Measurements from ENCODE around the gene KRT83. TPM values are rescaled to one million over a fixed set of nuclear protein-coding genes. Genes with fewer than 3 reads are reported as not detected.

KRT83 gene
- total RNA-seq, 1 donor from 2014 or later = not detected

- ATAC-seq = no peak
- intact Hi-C loops (cut with DNase I) = no loop called here
These were observed 35.8 kb upstream of the KRT83 start for GRCh38 chr12:52356762-52357580.

GRCh38 chr12:52356031-52356761 lies 35.0 kb upstream of the KRT83 start:
- H3K27me3 ChIP-seq = peaks cover 6% of the 10 kb centered on the region
- intact Hi-C loops (cut with DNase I) = no loop called here
- H3K4me1 ChIP-seq = peaks cover 5% of the 10 kb centered on the region
- no peaks in the 10 kb centered on the region for H3K36me3 ChIP-seq
- no peak overlapping the region for H3K4me3 ChIP-seq
- H3K27ac ChIP-seq = no peak overlapping the region
- TF ChIP-seq CTCF (IDR thresholded peaks at IDR 0.05) = no peak
- DNase-seq = no peak
- no peaks in the 10 kb centered on the region for H3K9me3 ChIP-seq
- no peak for ATAC-seq

More at GRCh38 chr12:52356762-52357580, 35.8 kb upstream of the KRT83 start:
- Histone ChIP-seq H3K27ac (no peak overlapping the region), H3K36me3 (no peaks in the 10 kb centered on the region), H3K4me3 (no peak overlapping the region), H3K27me3 (peaks cover 6% of the 10 kb centered on the region), H3K4me1 (peaks cover 5% of the 10 kb centered on the region), H3K9me3 (no peaks in the 10 kb centered on the region)
- no peak for TF ChIP-seq CTCF (IDR thresholded peaks at IDR 0.05)
- no peak for DNase-seq

- Histone ChIP-seq H3K4me1 (peaks cover 2% of the 10 kb centered on the region), H3K36me3 (no peaks in the 10 kb centered on the region), H3K27me3 (peaks cover 6% of the 10 kb centered on the region), H3K9me3 (no peaks in the 10 kb centered on the region), H3K27ac (no peak overlapping the region), H3K4me3 (no peak overlapping the region)
- ATAC-seq (no peak), DNase-seq (no peak)
- TF ChIP-seq CTCF (IDR thresholded peaks at IDR 0.05) = no peak
- intact Hi-C loops (cut with DNase I) = no loop called here
These were observed 34.0 kb upstream of the KRT83 start for GRCh38 chr12:52355176-52355575.

- intact Hi-C loops (cut with DNase I) = no loop called here
- Histone ChIP-seq H3K36me3 (no peaks in the 10 kb centered on the region), H3K27ac (no peak overlapping the region), H3K4me1 (no peaks in the 10 kb centered on the region), H3K4me3 (no peak overlapping the region), H3K27me3 (peaks cover 6% of the 10 kb centered on the region), H3K9me3 (no peaks in the 10 kb centered on the region)
- TF ChIP-seq CTCF (IDR thresholded peaks at IDR 0.05) = no peak
- no peak for DNase-seq
- no peak for ATAC-seq
These were observed 33.0 kb upstream of the KRT83 start for GRCh38 chr12:52354200-52354599.

- TF ChIP-seq CTCF (IDR thresholded peaks at IDR 0.05) = no peak
- H3K9me3 ChIP-seq = no peaks in the 10 kb centered on the region
- DNase-seq = no peak
- no peaks in the 10 kb centered on the region for H3K4me1 ChIP-seq
- no peak overlapping the region for H3K4me3 ChIP-seq
- no peak for ATAC-seq
- H3K36me3 ChIP-seq = no peaks in the 10 kb centered on the region
- intact Hi-C loops (cut with DNase I) = no loop called here
- H3K27me3 ChIP-seq = peaks cover 6% of the 10 kb centered on the region
- H3K27ac ChIP-seq = no peak overlapping the region
These were observed 32.6 kb upstream of the KRT83 start for GRCh38 chr12:52353766-52354165.

Measured in upper lobe of right lung (tissue), 1 donor.